Calu3 (cell line): Measurements from ENCODE around the gene TEAD3. TPM values are rescaled to one million over a fixed set of nuclear protein-coding genes. Genes with fewer than 3 reads are reported as not detected.

Experiments used
- BruUV-seq: library from RNA; stranded (reverse); fragments of 400-500 nt; replicated peaks from 2 replicates; lab custom pipeline; 2021; lab: Mats Ljungman, UMichigan
- CTCF ChIA-PET: fragments of 300-600 bp; sonication (Branson Sonifier 250); formaldehyde crosslinking; loops from one replicate; lab custom pipeline; 2022; ENCODE audit warnings: antibody characterized with exemption; lab: Charles Lee
- DNase-seq: peaks from one replicate; pipeline ENCODE4 v3.0.0; 2022
- H3K27ac Mint-ChIP-seq: one replicate; pipeline ENCODE4 v1.8.0; 2022; ENCODE audit warnings: mixed read lengths; ENCODE audit not compliant: unreplicated experiment
- H3K27me3 Mint-ChIP-seq: one replicate; pipeline ENCODE4 v1.8.0; 2022; ENCODE audit warnings: mixed read lengths; ENCODE audit not compliant: unreplicated experiment
- H3K36me3 Mint-ChIP-seq: one replicate; pipeline ENCODE4 v1.8.0; 2022; ENCODE audit warnings: mild to moderate bottlenecking, moderate library complexity, mixed read lengths; ENCODE audit not compliant: insufficient read depth, unreplicated experiment
- H3K4me1 Mint-ChIP-seq: one replicate; pipeline ENCODE4 v1.8.0; 2022; ENCODE audit warnings: mild to moderate bottlenecking, low read depth, mixed read lengths; ENCODE audit not compliant: unreplicated experiment
- H3K4me3 Mint-ChIP-seq: one replicate; pipeline ENCODE4 v1.8.0; 2022; ENCODE audit warnings: mild to moderate bottlenecking, low read depth, moderate library complexity, mixed read lengths; ENCODE audit not compliant: unreplicated experiment
- H3K9me3 Mint-ChIP-seq: one replicate; pipeline ENCODE4 v1.8.0; 2022; ENCODE audit warnings: low read depth, mixed read lengths; ENCODE audit not compliant: unreplicated experiment
- intact Hi-C: fragments of 100-400 bp; cut with micrococcal nuclease; formaldehyde crosslinking; loops from one replicate; pipeline ENCODE4 v1.10.0; 2022; ENCODE audit not compliant: unreplicated experiment
- total RNA-seq: library from RNA; stranded (reverse); gene quantifications from 2 replicates; pipeline ENCODE4 v1.2.3, GENCODE V29; 2022
- TF ChIP-seq, protein P1 (sequence below): fragments of 200-600 bp; IDR thresholded peaks from one replicate; pipeline ENCODE4 v1.8.0; 2022; ENCODE audit warnings: antibody characterized with exemption; ENCODE audit not compliant: unreplicated experiment

Gene TEAD3
- total RNA-seq, 1 experiment from 2014 or later: 27.3 TPM

DNA sequence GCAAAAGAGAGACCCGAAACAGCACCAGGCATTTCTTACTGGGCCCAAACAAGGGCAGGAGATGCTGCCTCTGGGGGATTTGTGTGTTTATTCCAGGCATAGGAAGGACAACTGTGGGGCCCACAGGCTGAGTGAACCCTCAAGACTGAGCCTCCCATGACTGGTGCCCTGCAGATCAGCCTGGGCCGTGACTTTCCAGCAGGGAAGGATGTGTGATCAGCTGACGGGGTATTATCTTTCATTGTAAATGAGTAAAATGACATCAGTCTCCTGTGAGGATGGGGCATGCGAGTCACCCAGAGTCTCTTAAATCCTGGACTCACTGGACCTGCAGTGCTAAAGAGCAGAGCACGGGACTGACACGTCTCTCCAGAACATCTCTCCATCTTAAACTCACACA is 3.9 kb upstream of the TEAD3 start:
- H3K27ac Mint-ChIP-seq: no peak overlapping the region
- DNase-seq: no peak
- peaks cover 2% of the 10 kb centered on the region for H3K9me3 Mint-ChIP-seq
- TF ChIP-seq, protein P1, sequence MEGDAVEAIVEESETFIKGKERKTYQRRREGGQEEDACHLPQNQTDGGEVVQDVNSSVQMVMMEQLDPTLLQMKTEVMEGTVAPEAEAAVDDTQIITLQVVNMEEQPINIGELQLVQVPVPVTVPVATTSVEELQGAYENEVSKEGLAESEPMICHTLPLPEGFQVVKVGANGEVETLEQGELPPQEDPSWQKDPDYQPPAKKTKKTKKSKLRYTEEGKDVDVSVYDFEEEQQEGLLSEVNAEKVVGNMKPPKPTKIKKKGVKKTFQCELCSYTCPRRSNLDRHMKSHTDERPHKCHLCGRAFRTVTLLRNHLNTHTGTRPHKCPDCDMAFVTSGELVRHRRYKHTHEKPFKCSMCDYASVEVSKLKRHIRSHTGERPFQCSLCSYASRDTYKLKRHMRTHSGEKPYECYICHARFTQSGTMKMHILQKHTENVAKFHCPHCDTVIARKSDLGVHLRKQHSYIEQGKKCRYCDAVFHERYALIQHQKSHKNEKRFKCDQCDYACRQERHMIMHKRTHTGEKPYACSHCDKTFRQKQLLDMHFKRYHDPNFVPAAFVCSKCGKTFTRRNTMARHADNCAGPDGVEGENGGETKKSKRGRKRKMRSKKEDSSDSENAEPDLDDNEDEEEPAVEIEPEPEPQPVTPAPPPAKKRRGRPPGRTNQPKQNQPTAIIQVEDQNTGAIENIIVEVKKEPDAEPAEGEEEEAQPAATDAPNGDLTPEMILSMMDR: no peak
- CTCF ChIA-PET: no interaction called here
- peaks cover 10% of the 10 kb centered on the region for H3K4me1 Mint-ChIP-seq
- BruUV-seq: no TSS peak
- intact Hi-C loops: no loop called here
- no peak overlapping the region for H3K4me3 Mint-ChIP-seq
- peaks cover 2% of the 10 kb centered on the region for H3K27me3 Mint-ChIP-seq
- peaks cover 35% of the 10 kb centered on the region for H3K36me3 Mint-ChIP-seq

DNA sequence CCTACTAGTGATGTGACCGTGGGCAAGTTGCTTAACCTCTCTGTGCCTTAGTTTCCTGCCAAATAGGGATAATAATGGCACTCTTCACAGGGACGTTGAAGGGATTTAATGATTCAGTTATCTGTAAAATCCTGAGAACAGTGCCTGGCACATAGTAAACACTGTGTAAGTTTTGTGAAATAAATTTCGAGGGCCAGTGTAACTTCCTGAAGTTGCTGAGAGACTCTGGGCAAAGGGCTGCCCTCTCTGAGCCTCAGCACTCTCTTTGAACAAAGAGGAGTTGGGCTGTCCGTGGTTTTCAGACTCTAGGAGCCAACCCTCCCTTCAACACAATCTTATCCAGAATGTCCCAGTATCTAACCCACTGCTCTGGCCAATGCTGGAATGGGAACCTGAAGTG is 2.5 kb upstream of the TEAD3 start:
- BruUV-seq: no TSS peak
- Mint-ChIP-seq H3K9me3 (peaks cover 2% of the 10 kb centered on the region), H3K4me3 (no peak overlapping the region), H3K27me3 (no peaks in the 10 kb centered on the region), H3K27ac (no peak overlapping the region), H3K36me3 (peaks cover 40% of the 10 kb centered on the region), H3K4me1 (peaks cover 10% of the 10 kb centered on the region)
- TF ChIP-seq, protein P1: no peak
- no peak for DNase-seq
- CTCF ChIA-PET: no interaction called here
- intact Hi-C loops: no loop called here

DNA sequence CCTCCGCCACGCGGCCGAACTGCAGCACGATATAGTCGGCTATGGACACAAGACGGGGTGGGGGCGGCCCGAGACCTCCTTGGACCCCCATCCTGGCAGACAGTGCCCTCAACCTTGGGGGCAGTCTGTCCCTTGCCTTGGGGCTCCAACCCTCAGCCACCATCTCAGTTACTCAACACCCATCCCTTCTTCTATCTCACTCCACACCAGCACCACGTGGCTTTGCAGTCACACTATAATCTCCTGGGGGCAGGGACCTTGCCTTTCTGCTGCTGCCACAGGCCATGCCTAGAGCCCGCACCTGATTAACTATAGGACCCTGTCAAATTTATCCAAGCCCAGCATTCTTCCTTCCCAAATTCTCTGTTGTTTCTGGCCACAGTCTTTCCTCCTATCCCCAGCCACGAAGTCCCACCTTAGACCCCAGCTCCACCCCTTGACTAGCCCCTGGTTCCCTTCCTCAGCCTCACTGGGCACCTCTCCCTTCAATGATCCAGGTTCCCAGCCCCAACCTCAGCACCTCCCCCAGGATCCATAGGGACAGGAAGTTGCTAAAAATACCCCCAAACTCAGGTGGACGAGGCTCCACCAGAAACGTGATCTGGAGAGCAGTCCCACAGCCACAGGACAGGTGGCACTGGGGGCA is 1.7 kb upstream of the TEAD3 start:
- Mint-ChIP-seq H3K9me3 (peaks cover 2% of the 10 kb centered on the region), H3K27ac (peak overlapping the region; percentile 87)

DNA sequence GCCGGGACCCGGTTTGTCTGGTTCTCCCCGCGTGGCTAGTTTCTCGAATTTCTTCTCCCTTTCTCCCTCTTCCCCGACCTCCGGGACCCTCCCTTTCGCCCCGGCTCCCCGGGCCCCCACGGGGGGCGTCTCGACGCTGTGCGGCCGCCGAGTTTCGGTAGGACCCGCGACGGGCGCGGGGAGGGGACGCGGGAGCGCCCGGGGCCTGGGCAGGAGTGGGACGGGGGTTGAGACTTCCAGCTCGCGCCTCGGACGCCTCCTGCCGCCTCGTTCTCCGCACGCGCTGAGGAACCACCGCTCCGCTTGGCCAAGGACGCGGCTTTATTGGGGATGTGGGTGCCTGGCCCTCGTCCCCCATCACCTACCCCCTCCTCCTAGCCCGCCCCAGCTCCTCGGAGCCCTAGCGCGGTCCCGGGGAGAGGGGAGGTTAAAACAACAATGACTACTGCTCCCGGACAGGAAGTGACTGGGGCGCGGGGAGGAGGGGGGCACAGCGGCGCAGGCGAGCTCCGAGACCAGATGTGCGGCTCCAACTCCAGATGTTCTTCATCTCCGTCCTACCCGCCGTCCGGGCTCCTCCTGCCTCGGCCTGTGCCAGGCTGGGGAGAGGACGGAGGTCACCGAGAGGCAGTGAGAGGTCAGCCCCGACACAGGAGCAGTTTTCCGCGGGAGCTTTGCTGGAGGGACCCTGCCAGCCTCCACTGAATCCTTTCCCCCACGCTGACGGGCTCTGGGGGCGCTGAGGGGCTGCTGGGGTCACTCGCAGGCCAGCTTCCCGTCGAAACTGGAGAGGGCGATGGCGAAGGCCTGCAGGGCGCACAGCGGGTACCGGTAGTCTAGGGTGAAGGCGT is 917 bp upstream of the TEAD3 start:
- Mint-ChIP-seq H3K27me3 (no peaks in the 10 kb centered on the region), H3K36me3 (peaks cover 39% of the 10 kb centered on the region), H3K27ac (peak overlapping the region; percentile 87), H3K4me3 (peak overlapping the region; percentile 70), H3K4me1 (peaks cover 25% of the 10 kb centered on the region), H3K9me3 (peaks cover 2% of the 10 kb centered on the region)
- TF ChIP-seq, protein P1: no peak
- BruUV-seq: no TSS peak
- intact Hi-C loops: no loop called here
- peak; percentile 57 for DNase-seq
- CTCF ChIA-PET: interaction anchor here (0.6 to 1.0 kb wide), 2 partner anchors 10 to 93 kb away, joined by 4 to 5 read pairs; no protein-coding TSS in a partner anchor

More for the DNA sequence above, 1.7 kb upstream of the TEAD3 start:
- no peaks in the 10 kb centered on the region for H3K27me3 Mint-ChIP-seq
- peaks cover 40% of the 10 kb centered on the region for H3K36me3 Mint-ChIP-seq
- intact Hi-C loops: no loop called here
- BruUV-seq: TSS peak; percentile 43
- TF ChIP-seq, protein P1: no peak
- H3K4me3 Mint-ChIP-seq: peak overlapping the region; percentile 70
- H3K4me1 Mint-ChIP-seq: peaks cover 18% of the 10 kb centered on the region
- CTCF ChIA-PET: interaction anchor here (1.0 kb wide), 1 partner anchor 9 kb away, joined by 4 read pairs; no protein-coding TSS in a partner anchor
- no peak for DNase-seq
